GM19467 (cell line): ENCODE measurements around the gene HORMAD2.
"Not testable (repeated sequence)": the region's sequence is repeated elsewhere in the genome, so short reads cannot be mapped to it uniquely, and the experiment has no call there.

Experiments
- ATAC-seq: cut with Tn5 transposase; IDR thresholded peaks from one replicate; pipeline ENCODE4 v1.9.1; 2021; ENCODE audit warnings: mild to moderate bottlenecking, moderate library complexity; ENCODE audit not compliant: unreplicated experiment

Gene HORMAD2

DNA sequence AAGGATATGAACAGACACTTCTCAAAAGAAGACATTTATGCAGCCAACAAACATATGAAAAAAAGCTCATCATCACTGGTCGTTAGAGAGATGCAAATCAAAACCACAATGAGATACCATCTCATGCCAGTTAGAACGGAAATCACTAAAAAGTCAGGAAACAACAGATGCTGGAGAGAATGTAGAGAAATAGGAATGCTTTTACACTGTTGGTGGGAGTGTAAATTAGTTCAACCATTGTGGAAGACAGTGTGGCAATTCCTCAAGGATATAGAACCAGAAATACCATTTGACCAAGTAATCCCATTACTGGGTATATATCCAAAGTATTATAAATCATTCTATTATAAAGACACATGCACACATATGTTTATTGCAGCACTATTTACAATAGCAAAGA, 20.5 kb downstream of the HORMAD2 start:
- not testable (repeated sequence) for ATAC-seq

DNA sequence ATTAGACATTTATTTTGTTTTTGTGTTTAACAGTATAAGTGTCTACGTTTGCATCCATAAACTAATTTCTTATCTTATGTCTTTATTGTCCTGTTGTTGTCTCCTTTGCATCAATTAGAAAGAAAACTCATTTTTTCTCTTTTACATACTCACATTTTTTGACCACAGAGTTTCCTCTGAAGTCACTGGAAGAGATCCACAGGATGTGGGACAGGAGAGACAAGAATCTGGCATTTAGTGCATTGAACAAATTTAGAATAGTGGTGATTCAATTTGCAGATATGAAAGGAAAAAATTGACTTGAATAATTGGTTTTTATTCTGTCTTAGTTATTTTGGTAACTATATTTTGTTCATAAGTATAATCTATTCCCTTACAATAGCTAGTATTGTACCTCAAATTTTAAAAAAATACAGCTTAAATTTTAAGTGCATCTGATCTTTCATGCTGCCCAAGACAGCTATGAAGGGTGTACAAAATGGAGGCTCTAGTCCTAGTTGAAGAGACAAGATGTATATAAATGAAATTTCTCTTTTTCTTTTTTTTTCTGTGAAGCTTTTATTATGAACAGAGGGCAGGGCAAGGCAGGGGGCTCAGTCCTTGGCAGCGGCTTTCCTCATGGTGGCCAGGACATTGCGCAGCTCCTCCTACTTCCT, 24.4 kb downstream of the HORMAD2 start:
- ATAC-seq = no peak

DNA sequence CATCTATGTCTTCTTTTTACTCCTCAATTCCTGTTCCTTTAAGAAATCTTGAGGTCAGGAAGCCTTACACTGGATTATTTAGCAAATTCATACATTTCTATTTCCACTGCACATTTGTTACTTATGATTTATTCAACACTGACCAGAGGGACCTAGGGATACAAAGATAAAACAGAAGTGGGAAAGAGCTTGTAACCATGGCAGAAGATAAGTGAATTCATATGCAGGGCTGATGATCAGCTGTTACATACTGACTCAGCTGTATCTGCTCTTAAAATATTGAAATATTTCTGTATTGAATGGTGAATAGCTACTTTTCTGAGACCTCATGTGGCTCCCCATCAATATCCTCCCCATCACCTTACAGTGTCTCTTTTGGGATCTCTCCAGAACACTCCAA, 25.2 kb downstream of the HORMAD2 start:
- ATAC-seq = no peak

DNA sequence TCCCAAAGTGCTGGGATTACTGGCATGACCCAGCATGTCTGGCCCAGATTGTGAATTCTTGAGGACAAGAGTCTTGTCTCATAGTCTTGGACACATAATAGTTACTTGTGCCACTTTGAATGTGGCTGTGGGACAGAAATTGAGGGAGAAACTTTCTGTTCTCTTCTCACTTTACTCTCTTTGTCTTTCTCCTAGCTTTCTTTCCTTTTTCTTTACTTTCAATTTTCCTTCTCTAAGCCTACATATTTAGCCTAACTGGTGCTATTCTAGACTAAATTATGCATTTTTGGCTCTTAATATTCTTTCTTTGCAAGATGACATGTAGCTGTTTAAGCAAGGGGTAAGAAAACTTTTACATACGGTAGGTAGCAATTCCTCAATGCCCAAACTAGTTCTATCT, 33.2 kb downstream of the HORMAD2 start:
- ATAC-seq = no peak

DNA sequence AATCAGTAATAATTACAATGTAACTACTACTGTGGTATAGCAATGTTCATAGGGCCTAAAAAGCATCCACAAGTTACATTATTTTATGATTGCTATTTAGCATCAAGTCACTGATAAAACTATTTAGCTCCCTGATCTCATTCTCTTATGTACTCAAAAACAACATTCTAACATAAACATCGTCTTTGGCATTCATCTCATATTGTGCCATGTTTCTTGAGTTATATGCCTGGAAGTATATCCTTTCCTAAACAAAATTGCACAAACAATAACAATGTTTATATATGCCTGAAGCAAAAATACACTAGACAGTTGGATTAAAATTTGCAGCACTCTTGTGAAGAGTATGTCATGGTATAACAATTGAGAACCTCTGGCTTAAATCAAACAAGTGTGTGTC, 34.1 kb downstream of the HORMAD2 start:
- no peak for ATAC-seq

DNA sequence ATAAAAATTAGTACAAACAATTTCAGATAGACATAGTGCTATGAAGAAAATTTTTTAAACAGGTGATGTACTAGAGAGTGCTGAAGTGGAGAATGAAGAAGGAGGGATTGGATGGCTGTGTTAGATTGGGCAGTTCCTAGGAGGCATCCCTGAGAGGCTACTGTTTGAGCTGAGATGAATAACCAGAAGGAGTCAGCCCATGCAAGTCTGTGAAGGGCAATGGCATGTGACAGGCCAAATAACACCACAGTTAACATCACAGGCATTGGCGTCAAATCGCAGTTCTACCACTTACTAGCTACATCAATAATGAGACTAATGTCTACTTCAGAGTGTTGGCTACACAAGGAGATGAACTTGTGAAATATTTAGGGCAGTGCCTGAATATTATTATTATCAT, 35.4 kb downstream of the HORMAD2 start:
- ATAC-seq = no peak

DNA sequence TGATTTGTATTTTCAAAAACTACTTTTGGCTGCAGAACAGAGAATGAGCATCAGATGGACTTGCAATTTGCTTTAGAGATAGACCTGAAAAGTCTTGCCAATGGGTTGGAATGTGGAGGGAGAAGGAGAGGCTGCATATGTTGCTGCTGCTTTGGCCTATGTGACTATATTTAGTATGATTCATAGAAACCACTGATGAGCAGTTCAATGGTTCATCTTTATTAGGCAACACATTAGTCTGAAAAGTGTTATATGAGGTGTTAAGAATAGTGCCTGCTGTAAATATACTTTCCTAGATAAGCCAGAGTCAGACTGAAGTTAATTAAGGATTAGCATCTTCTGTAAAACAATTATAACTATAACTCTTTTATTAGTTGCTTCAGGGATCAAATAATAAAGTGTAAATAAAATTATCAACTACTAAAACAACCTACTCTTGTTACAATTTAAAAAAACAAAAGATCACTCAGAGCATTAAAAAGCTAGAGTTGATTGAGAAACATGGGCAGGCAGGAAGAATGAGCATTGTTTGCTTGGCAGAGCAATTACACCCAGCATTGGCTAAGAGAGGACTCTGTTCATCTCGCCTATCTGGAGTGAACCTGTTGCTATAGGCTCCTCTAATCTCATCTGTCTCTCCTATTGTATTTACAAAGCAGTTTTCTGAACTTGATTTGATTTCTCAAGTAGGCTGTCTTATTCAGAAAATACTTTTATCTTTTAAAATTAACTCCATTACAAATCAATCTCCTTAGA, 36.3 kb downstream of the HORMAD2 start:
- ATAC-seq = no peak

DNA sequence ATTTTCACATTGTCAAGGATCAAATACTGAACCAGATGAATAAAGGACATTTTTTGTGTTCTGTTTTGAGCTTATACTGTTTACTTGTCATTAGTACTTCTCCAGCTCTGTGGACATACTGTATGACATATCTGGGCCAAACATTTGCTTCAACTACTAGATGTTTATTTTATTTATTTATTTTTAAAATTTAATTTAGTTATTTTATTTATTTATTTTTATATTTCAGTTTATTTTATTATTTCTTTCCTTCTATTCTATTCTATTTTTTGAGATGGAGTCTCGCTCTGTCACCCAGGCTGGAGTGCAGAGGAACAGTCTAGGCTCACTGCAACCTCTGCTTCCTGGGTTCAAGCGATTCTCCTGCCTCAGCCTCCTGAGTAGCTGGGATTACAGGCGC, 37.0 kb downstream of the HORMAD2 start:
- no peak for ATAC-seq

DNA sequence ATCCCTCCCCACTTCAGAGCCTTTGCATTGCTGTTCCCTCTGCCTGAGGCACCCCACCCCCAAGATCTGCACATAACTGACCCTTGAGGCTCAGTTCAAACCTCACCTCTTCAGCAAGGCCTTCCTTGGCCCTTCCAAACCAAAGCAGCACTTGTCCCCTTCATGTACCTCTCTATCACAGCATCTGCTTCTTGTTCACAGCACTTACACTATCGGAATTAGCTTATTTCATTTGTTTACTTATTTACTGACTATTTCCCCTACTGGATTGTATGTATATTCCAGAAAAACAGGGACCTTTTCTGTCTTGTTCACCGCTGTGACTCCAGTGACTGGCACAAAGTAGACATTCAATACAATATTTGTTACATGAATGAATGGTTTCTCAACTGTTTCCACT, 38.0 kb downstream of the HORMAD2 start:
- no peak for ATAC-seq

DNA sequence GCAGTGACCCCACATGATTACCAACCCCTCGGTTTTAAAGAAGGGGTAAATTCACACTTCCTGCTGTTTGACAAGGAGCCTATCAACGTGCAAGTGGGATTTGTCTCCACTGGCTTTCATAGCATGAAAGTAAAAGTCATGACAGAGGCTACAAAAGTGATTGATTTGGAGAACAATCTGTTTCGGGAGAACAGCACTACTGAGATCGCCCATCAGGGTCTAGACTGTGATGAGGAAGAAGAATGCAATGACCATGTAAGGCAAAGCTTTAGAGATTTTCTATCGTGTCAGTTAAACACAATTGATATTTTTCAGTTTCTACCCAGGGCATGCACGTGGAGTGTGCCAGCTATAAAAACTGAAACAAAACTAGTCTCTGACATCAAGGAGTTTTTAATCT, 41.7 kb downstream of the HORMAD2 start:
- no peak for ATAC-seq

DNA sequence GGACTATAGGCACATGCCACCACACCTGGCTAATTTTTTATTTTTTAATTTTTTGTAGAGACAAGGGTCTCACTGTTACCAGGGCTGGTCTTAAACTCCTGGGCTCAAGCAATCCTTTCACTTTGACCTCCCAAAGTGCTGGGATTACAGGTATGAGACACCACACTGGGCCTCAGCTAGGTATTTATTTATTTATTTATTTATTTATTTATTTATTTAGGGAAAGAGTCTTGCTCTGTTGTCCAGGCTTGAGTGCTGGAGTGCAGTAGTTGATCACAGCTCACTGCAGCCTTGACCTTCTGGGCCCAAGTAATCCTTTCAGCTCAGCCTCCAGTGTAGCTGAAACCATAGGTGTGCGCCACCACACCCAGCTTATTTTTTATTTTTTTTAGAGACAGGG, 43.2 kb downstream of the HORMAD2 start:
- ATAC-seq = no peak

DNA sequence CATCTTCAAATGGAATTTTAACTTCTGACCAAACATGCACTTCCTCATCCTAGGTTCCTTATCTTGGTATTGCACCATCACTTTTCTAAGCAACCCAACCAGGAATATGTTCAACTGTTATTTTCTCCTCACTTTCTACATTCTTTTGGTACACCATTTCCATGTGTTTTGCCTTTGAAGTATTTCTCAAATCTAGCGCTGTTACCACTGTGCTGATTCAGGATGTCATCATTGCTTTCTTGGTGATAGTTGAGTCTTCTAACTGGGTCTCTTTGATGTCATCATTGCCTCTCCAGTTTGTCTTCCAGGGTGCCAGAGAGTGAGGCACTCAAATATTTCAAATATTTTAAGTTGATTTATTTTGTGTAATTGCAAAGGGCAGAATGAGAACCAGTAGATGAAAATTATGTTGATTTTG, 47.5 kb downstream of the HORMAD2 start:
- no peak for ATAC-seq

DNA sequence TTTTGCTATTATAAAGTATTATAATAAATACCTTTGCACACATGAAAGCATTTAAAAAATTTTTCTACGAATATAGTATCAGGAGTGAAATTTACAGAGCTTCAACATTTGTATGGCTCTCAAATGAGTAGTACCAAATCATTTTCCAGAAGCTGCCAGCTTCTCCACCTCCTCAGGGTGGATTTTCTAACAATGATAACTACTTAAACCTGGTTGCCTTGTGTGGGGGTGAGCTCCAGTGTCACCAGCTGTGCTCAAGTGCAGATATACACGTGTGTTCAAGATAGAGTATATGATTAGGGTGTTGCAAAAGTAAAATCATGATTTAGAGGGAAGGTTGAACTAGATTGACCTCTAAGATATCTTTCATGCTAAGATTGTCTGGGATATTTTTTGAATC, 48.2 kb downstream of the HORMAD2 start:
- ATAC-seq = no peak

DNA sequence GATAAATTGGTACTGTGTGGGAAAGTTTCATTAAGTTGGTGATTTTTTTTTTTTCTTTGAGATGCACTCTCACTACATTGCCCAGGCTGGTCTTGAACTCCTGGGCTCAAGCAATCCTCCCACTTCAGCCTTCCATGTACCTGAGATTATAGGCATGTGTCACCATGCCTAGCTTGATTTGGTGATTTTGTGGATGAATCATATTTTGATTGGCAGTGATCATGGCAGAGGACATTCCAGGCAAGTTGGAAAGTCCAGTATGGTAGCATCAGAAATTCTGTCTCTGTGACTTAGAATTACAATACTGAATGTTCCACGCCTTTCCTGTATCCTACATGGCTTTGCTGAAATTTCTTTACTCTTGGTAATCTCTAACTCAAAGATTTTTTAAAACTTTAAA, 49.4 kb downstream of the HORMAD2 start:
- ATAC-seq = no peak

DNA sequence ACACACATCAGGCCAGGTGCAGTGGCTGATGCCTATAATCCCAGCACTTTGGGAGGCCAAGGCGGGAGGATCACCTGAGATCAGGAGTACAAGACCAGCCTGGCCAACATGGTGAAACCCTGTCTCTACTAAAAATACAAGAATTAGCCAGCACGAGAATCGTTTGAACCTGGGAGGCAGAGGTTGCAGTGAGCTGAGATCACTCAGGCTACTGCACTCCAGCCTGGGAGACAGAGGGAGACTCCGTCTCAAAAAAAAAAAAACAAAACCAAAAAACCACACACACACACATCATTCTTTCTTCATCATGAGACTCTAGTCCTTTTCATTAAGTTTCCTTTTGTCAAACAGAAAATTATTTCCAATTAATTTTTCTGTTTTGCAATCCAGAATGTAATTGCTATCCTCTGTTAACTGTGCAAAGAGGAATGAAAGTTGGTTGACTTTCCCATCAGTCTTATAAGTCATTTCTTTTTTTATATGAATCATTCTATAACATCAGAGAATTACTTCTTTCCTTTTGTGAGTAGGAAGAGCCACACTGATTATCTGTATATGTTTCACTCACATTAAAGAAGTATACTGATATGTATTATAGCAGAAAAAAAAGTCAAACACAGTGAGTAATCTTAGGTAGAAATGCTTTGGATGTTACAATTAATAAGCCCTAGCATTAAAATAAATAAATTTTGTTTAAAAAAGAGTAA, 52.2 kb downstream of the HORMAD2 start:
- no peak for ATAC-seq

DNA sequence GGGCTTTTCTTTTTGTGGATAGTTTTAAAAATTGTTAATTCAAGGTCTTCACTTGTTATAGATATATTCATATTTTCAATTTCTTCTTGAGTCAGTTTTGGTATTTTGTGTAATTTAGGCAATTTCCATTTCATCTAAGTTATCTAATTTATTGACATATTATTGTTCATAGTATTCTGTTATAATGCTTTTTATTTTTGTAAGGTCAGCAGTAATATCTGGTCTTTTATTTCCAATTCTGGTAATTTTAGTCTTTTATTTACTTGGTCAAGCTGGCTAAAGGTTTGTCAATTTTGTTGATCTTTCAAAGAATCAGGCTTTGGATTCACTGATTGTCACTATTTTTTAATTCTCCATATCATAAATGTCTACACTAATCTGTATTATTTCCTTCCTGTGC, 60.1 kb downstream of the HORMAD2 start:
- no peak for ATAC-seq

DNA sequence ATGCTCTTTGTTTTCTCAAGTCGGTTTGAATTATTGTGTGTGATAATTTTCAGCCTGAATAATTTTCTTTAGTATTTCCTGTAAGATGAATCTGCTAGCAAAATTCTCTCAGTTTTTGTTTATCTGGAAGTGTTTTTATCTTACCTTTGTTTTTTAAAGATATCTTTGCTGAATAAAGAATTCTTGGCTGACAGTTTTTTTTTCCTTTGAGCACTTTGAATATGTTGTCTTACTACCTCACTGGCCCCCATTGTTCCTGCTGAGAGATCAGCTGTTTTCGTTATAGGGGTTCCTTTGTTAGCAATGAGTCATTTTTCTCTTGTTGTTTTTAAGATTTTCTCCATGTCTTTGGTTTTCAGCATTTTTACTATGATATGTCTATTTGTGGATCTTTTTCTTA, 63.0 kb downstream of the HORMAD2 start:
- ATAC-seq = no peak

DNA sequence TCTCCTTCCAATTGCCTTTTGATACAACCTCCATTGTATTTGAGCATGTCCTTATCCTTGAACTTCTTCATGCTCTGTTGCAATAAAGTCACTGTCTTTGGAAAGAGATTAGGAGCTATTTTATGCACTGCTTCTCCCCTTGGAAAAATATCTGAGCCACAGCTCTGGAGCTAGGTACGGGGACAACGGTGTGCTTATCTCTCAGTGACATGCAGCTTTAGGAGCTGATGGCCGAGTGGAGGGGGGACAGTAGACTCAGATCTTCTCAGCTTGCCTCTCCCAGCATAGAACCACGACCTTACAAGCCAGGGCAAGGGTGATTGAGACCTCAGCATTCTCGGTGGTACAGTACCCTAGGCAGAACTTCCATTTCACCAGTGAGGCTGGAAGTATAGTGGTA, 64.1 kb downstream of the HORMAD2 start:
- no peak for ATAC-seq

DNA sequence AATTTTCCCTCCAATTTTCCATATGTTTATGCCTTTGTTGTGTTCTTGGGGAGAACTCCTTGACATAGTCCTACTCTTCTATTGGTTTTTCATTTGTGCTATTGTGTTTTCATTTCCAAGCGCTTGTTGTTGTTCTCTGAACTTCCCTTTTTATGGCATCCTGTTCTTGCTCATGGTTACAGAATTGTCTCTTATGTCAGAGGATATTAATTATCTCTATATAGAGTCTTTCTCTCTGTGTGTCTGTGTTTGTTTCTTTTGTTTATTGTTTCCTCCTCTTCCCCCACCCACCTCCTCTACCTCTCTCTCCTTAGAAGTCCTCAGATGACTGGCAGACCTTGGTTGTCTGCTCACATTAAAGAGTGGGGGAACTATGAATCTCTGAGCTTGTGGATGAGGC, 69.9 kb downstream of the HORMAD2 start:
- ATAC-seq = no peak

DNA sequence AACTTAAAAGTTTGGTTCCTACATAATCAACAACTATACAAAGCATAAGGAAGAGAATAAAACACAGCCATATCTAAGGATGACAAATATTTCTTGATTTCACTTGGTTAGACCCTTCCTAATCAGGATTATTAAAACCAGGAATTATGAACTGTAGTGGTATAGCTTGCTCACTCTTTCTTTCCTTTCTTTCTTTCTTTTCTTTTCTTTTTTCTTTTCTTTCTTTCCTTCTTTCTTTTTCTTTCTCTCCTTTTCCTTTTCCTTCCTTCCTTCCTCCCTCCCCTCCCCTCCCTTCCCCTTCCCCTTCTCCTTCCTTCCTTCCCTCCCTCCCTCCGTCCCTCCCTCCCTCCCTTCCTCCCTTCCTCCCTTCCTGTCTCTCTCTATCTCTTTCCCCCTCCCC, 78.0 kb downstream of the HORMAD2 start:
- ATAC-seq = no peak

DNA sequence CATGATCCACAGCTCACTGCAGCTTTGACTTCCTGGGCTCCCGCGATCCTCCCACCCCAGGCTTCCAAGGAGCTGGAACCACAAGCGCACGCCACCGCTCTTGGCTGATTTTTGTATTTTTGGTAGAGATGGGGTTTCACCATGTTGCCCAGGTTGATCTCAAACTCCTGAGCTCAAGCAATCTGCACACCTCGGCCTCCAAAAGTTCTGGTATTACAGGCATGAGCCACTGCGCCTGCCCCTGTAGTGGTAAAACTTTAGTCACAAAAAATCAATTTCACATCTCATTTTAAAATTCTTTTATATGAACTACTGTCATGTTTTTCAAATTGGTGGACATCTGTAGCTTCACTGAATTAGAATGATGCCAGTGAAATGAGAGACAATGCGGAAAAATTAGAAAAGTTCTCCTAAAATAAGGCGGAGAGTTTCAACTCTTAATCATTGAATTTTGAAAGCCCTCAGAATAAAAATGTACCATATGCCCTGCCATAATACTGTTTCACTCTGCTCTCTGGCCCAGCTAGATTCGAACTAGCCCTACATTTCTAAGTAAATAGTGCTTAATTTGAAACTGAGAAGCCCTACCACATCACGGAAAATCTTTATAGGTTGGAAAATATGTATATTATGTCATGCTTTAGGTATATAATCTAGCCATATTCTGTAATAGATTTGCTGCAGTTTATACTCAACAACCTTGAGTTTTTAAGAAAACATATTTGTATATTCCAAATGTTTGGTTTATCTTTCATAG, 78.7 kb downstream of the HORMAD2 start:
- ATAC-seq = no peak
